Prostate gland (tissue), 2 donors: ENCODE measurements around the gene TREML4. TPM values are rescaled to one million over a fixed set of nuclear protein-coding genes. Genes with fewer than 3 reads are reported as not detected.

Experiments
- DNase-seq: peaks from one replicate; pipeline ENCODE4 v3.0.0-alpha.2; 2019; ENCODE audit warnings: low spot score
- H3K27ac ChIP-seq, 2 donors: fragments of 200-600 bp; sonication (generic); 2 replicates each; pipeline ENCODE4 v1.5.1; 2017 to 2019
- H3K27me3 ChIP-seq: fragments of 200-600 bp; sonication (generic); replicated peaks from 2 replicates; pipeline ENCODE4 v1.5.1; 2019; ENCODE audit not compliant: insufficient read depth
- H3K36me3 ChIP-seq, 2 donors: fragments of 200-600 bp; sonication (generic); 1 replicate in 1 of 2; 2 replicates in 1 of 2; pipeline versions ENCODE4 v1.5.1 to v1.8.1; 2017 to 2019
- H3K4me1 ChIP-seq: fragments of 200-600 bp; sonication (generic); replicated peaks from 2 replicates; pipeline ENCODE4 v1.5.1; 2019
- H3K4me3 ChIP-seq, 2 donors: fragments of 200-600 bp; sonication (generic); 2 replicates each; pipeline ENCODE4 v1.5.1; 2017 to 2019
- H3K9me3 ChIP-seq: fragments of 200-600 bp; sonication (generic); 2 replicates; pipeline ENCODE4 v1.5.1; 2017
- CTCF ChIP-seq, 4 experiments: fragments of 200-600 bp in 2 of 4; fragments of 450-650 bp in 2 of 4; sonication (generic) in 2 of 4; IDR thresholded peaks; 1 replicate in 3 of 4; 2 replicates in 1 of 4; pipeline ENCODE4 v1.5.1; 2016 to 2019; ENCODE audit warnings: antibody characterized with exemption in 4 of 4, mild to moderate bottlenecking in 2 of 4, moderate library complexity in 2 of 4
- POLR2A ChIP-seq: fragments of 450-650 bp; IDR thresholded peaks from one replicate; pipeline ENCODE4 v1.6.1; 2016; ENCODE audit warnings: antibody characterized with exemption, mild to moderate bottlenecking
- POLR2AphosphoS5 ChIP-seq: sonication (generic); formaldehyde crosslinking; IDR thresholded peaks from one replicate; pipeline ENCODE4 v1.6.1; 2017; ENCODE audit warnings: antibody characterized with exemption
- WGBS: methylation state at CpG from one replicate; pipeline ENCODE4 v1.1.5; 2018; 5-methylcytosine and 5-hydroxymethylcytosine counted together
- intact Hi-C: fragments of 100-400 bp; cut with DNase I; formaldehyde crosslinking; loops from one replicate; pipeline ENCODE4 v1.14.2; 2022
- total RNA-seq, 2 donors: library from RNA; depleted of rRNA; stranded (reverse); fragments of >200 nt; gene quantifications; one replicate each; pipeline ENCODE4 v1.1.0, GENCODE V29; 2016

The TREML4 gene
- total RNA-seq, 2 donors from 2014 or later: not detected

- no peaks in the 10 kb centered on the region for H3K27me3 ChIP-seq
- no peak for DNase-seq
- 82% methylated on average over 1 of the region's 1 CpG for WGBS
- H3K36me3 ChIP-seq: no peaks in the 10 kb centered on the region
- H3K9me3 ChIP-seq: no peaks in the 10 kb centered on the region
- H3K4me1 ChIP-seq: peaks cover 5% of the 10 kb centered on the region
- TF ChIP-seq CTCF (IDR thresholded peaks at IDR 0.05) (no peak), POLR2A (no peak), POLR2AphosphoS5 (no peak)
- no peak overlapping the region for H3K27ac ChIP-seq
- no peak overlapping the region for H3K4me3 ChIP-seq
- intact Hi-C loops: no loop called here
These were observed 28.2 kb downstream of the TREML4 start for GRCh38 chr6:41256383-41256782.

- intact Hi-C loops: no loop called here
- TF ChIP-seq POLR2A (no peak), POLR2AphosphoS5 (peak; percentile 88)
These were observed 29.4 kb downstream of the TREML4 start for GRCh38 chr6:41257369-41258195.

GRCh38 chr6:41258196-41258493, 30.0 kb downstream of the TREML4 start:
- Histone ChIP-seq H3K36me3 (no peaks in the 10 kb centered on the region), H3K27me3 (no peaks in the 10 kb centered on the region), H3K4me3 (no peak overlapping the region), H3K4me1 (peaks cover 5% of the 10 kb centered on the region), H3K9me3 (no peaks in the 10 kb centered on the region), H3K27ac (no peak overlapping the region)
- 63% methylated on average over 1 of the region's 1 CpG for WGBS
- no peak for DNase-seq
- intact Hi-C loops: no loop called here
- TF ChIP-seq CTCF (IDR thresholded peaks at IDR 0.05) (no peak), POLR2AphosphoS5 (no peak), POLR2A (no peak)

More at GRCh38 chr6:41257369-41258195, 29.4 kb downstream of the TREML4 start:
- Histone ChIP-seq H3K4me3 (no peak overlapping the region), H3K9me3 (no peaks in the 10 kb centered on the region), H3K27me3 (no peaks in the 10 kb centered on the region), H3K36me3 (no peaks in the 10 kb centered on the region), H3K4me1 (peaks cover 5% of the 10 kb centered on the region), H3K27ac (no peak overlapping the region)
- 9% methylated on average over 2 of the region's 2 CpGs for WGBS
- DNase-seq: peak; percentile 76

- Histone ChIP-seq H3K27me3 (no peaks in the 10 kb centered on the region), H3K36me3 (no peaks in the 10 kb centered on the region), H3K9me3 (no peaks in the 10 kb centered on the region), H3K4me3 (no peak overlapping the region), H3K4me1 (no peaks in the 10 kb centered on the region), H3K27ac (no peak overlapping the region)
- intact Hi-C loops: no loop called here
- 32% methylated on average over 2 of the region's 2 CpGs for WGBS
- TF ChIP-seq POLR2A: no peak
- no peak for TF ChIP-seq CTCF (IDR thresholded peaks at IDR 0.05)
- no peak for TF ChIP-seq POLR2AphosphoS5
- no peak for DNase-seq
These were observed 34.3 kb downstream of the TREML4 start for GRCh38 chr6:41262401-41262800.

- WGBS: 100% methylated on average over 1 of the region's 1 CpG
- H3K4me3 ChIP-seq: no peak overlapping the region
- no peaks in the 10 kb centered on the region for H3K4me1 ChIP-seq
- intact Hi-C loops: no loop called here
- no peak for DNase-seq
- H3K27me3 ChIP-seq: no peaks in the 10 kb centered on the region
- no peak overlapping the region for H3K27ac ChIP-seq
- no peaks in the 10 kb centered on the region for H3K36me3 ChIP-seq
- no peaks in the 10 kb centered on the region for H3K9me3 ChIP-seq
- no peak for TF ChIP-seq POLR2A
- no peak for TF ChIP-seq CTCF (IDR thresholded peaks at IDR 0.05)
- no peak for TF ChIP-seq POLR2AphosphoS5
These were observed 35.1 kb downstream of the TREML4 start for GRCh38 chr6:41263267-41263666.
